NCI-H2227 (cell line): ENCODE measurements around the gene PCBD1.

Experiments used
- DNase-seq: peaks from one replicate; lab custom pipeline; 2025; ENCODE audit not compliant: unreplicated experiment; lab: John Stamatoyannopoulos, UW

PCBD1 gene

GRCh38 chr10:70918851-70919530 is 30.6 kb upstream of the PCBD1 start:
- peak; percentile 23 for DNase-seq

GRCh38 chr10:70917635-70918034 is 29.3 kb upstream of the PCBD1 start:
- no peak for DNase-seq

DNA sequence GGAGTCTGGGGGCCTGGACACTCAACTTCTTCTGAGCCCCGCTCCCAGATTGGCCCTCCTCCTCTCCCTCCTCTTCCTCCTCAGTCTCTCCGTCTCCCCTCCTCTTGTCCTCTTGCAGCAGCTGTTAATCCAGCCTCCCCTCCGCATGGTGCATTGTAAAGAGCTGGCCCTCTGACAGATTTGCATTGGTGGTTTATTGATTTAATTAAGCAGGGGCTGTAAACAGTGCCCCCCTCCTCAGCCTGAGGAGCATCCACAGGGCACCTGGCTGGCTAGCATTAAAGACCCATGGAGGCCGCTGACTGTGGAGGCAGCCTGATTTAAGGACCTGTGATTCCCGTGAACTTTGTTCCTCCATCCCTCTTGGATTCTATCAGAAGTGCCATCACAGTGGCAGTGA is 28.9 kb upstream of the PCBD1 start:
- no peak for DNase-seq

DNA sequence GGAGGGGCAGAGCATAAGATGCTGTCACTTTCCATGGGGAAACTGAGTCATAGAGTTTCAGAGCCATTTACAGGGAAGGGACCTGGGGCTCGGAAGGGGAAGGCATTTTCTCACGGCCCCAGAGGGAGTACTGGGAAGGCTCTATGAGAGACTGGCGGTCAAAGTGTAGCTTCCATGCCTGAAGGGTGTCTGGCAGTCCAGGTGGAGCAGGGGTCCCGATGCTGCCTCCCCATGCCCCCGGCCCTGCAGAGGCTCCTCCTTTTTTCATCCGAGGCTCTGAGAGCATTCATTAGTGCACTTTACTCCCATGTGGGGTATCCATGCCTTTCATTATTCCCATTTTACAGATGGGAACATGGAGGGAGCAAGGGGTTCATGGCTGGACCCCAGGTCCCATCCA is 27.9 kb upstream of the PCBD1 start:
- DNase-seq, result no peak

- no peak for DNase-seq
Observed at GRCh38 chr10:70915806-70916205, 27.4 kb upstream of the PCBD1 start.

DNA sequence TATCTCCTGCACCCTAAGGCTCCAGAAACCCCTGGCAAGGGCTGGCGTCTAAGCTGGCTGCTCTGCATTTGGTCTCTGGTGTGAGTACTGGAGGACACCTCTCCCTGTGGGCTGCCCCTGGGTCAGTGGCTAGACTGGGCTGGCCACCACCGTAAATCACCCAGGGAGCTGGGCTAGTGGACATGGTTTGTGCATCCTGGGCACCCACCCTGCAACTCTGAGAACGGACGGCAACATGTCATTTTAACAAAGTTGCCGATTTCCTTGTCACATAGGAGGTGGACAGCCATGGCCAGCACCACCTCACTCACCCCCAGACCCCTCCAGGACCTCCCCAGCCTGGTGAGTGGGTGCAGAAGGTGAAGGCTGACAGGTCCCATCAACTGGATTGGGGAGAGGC is 26.8 kb upstream of the PCBD1 start:
- DNase-seq, result no peak

DNA sequence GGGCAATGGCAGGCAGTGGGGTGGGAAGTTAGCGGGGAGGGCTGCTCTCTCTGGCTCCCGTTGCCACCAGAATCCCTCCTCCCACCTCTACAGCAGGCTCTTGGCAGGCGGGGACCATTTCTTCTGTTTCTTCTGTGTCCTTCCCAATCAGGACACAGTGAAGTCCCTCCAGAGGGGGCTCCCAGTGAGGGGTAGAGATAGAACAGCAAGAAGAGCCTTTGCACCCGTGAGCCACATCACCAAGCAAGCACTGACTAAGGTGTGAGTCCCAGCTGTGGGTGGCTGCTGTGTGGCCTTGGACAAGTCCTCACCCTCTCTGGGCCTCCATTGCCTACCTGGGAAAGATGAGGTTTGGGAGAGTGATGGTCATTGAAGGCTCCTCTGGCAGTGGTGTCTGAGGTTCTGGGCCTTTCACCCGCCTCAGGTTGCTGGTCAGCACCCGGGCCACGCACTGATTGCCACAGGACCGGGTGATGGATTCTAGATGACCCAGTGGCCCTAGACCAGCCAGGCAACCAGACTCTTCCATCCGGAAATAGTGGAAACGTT is 26.0 kb upstream of the PCBD1 start:
- DNase-seq, result no peak

DNA sequence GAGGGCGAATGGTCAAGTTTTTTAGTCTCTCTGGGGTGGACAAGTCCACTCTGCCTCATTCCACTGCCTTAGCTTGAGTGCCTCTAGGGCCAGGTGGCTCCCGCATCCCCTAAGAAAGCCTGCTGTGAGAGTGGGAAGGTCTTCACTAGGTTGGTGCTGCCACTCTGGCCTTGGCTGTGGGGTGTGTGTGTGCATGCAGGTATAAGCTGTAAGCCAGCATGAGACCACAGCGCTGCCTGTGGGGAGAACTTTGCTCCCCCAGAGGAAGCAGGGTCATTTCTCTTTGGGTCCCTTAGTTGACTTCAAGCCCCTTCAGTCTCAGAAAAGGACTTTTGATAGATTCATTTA is 25.5 kb upstream of the PCBD1 start:
- no peak for DNase-seq

DNA sequence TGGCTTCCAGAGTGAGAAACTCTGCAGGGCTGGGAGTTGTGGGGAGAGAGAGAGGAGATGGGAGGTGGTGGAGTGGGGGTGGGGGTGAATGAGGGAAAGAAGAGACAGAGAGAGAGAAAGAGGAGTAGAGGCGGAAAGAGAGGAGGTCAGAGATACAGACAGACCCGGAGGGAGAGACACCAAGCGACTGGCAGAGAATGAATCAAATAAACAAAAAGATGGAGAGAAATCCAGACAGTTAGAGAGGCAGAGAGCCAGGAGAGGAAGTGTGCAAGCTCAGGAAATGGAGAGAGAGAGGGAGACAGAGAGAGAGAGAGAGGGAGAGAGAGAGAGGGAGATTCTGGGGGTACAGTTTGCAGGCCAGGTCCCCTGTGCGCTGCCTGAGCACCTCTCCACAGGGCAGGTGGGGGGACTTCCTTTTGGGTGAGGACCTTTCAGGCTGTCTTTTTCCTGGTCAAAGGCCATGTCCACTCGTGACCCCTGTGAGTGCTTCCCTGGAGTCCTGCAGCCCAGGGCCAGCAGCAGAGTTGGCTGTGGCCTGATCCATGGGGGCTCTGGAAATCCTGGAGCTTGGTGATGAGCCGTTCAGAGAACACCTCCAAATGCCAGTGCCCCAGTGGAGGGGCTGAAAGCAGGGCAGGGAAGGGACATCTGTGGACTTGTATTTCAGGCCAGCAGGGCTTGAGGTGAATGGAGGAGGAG is 25.0 kb upstream of the PCBD1 start:
- DNase-seq, result no peak

GRCh38 chr10:70912556-70912955 is 24.2 kb upstream of the PCBD1 start:
- DNase-seq, result no peak

GRCh38 chr10:70911386-70911785 is 23.0 kb upstream of the PCBD1 start:
- no peak for DNase-seq

GRCh38 chr10:70910486-70911341 is 22.3 kb upstream of the PCBD1 start:
- DNase-seq, result no peak

DNA sequence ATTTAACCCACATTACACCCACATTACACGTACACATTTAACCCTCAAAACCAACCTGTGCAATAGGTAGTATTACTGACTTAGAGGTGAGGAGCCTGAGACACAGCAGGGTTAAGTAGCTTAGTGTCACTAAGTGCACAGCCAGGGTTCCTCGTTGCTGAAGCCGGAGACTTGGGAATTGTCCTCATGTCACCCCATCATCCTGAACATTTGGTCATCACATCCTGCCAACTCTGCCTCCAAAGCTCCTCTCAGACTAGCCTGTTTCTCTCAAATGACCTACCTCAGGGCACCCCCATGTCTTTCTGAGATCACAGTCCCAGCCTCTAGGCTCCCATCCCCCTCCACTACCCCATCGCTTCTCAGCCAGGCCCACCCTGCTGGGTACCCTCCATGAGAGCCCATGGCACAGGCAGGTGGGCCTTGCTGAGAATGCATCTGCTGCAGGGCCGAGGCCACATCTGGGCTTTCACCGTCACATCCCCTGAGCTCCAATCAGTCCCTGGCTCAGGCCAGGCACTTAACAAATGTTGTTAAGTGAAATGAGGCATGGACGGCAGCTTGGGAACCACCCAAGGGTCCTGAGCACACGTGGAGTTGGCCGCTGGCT is 21.1 kb upstream of the PCBD1 start:
- no peak for DNase-seq

DNA sequence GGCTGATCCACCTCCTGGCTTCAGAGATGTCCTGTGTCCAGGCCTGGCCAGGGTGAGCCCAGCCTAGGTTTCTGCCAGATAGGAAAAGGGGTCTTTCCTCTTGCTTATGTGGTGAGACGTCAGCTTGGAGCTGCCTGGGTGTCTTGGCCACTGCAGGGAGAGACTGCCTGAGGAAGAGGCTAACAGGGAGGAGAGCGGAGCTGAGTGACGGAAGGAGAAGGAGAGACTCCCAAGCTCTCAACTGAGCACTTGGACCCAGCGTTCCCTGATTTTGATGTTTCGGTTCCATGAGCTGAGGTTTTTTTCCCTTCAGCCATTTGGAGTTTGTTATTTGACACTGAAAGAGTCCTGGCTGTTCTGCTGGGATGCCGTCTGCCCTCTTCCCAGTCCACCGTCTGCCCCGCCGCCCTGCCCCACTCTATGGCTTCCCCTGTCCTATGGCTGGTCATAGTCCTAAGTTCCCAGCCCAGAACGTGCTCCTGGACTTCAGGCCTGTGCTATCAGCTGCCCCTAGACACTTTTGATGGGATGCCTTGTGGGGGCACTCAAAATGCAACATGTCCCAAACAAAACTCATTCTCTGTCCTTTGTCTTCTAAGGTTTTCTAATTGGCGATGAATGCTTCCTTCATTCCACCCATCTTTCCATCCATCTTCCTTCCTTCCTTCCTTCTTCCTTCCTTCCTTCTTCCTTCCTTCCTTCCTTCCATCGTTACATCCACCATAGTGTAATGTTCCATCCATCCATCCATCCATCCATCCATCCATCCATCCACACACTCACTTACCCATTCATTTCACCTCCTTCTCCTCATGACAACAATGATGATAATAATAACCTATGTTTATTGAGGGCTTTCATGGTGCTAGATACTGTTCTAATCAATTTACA is 20.3 kb upstream of the PCBD1 start:
- DNase-seq, result no peak

GRCh38 chr10:70907637-70908405 is 19.5 kb upstream of the PCBD1 start:
- DNase-seq, result no peak

- no peak for DNase-seq
Observed at GRCh38 chr10:70906953-70907636, 18.7 kb upstream of the PCBD1 start.

GRCh38 chr10:70906031-70906783 is 17.8 kb upstream of the PCBD1 start:
- DNase-seq, result no peak
